GM21423 (cell line): ENCODE measurements around the gene LOXL1.
"Not testable (repeated sequence)": the region's sequence is repeated elsewhere in the genome, so short reads cannot be mapped to it uniquely, and the experiment has no call there.

ENCODE experiments used
- ATAC-seq: cut with Tn5 transposase; IDR thresholded peaks from one replicate; pipeline ENCODE4 v1.9.1; 2021; ENCODE audit warnings: mild to moderate bottlenecking, moderate library complexity; ENCODE audit not compliant: unreplicated experiment

LOXL1 gene

GRCh38 chr15:73937296-73937695, 11.0 kb downstream of the LOXL1 start:
- ATAC-seq = no peak

- no peak for ATAC-seq
These were observed 11.5 kb downstream of the LOXL1 start for GRCh38 chr15:73937726-73938125.

- not testable (repeated sequence) for ATAC-seq
These were observed 12.3 kb downstream of the LOXL1 start for GRCh38 chr15:73938516-73938915.

- ATAC-seq = no peak
These were observed 12.9 kb downstream of the LOXL1 start for GRCh38 chr15:73939138-73939537.

- no peak for ATAC-seq
These were observed 14.1 kb downstream of the LOXL1 start for GRCh38 chr15:73940061-73940981.

- ATAC-seq = no peak
These were observed 14.8 kb downstream of the LOXL1 start for GRCh38 chr15:73941044-73941443.

- no peak for ATAC-seq
These were observed 15.2 kb downstream of the LOXL1 start for GRCh38 chr15:73941449-73941848.

GRCh38 chr15:73941871-73942635, 15.8 kb downstream of the LOXL1 start:
- no peak for ATAC-seq

- no peak for ATAC-seq
These were observed 16.5 kb downstream of the LOXL1 start for GRCh38 chr15:73942751-73943270.

GRCh38 chr15:73944161-73945129, 18.2 kb downstream of the LOXL1 start:
- no peak for ATAC-seq

GRCh38 chr15:73945130-73945508, 18.9 kb downstream of the LOXL1 start:
- no peak for ATAC-seq

- ATAC-seq = no peak
These were observed 19.9 kb downstream of the LOXL1 start for GRCh38 chr15:73946046-73946721.

- ATAC-seq = no peak
These were observed 20.6 kb downstream of the LOXL1 start for GRCh38 chr15:73946795-73947370.

- ATAC-seq = no peak
These were observed 21.4 kb downstream of the LOXL1 start for GRCh38 chr15:73947651-73948050.

GRCh38 chr15:73948396-73948795, 22.1 kb downstream of the LOXL1 start:
- ATAC-seq = no peak

GRCh38 chr15:73948982-73949381, 22.7 kb downstream of the LOXL1 start:
- no peak for ATAC-seq

- no peak for ATAC-seq
These were observed 23.2 kb downstream of the LOXL1 start for GRCh38 chr15:73949496-73949895.

GRCh38 chr15:73950479-73950830, 24.2 kb downstream of the LOXL1 start:
- no peak for ATAC-seq

- peak; percentile 72 for ATAC-seq
These were observed 24.7 kb downstream of the LOXL1 start for GRCh38 chr15:73950831-73951561.
